Central memory CD8-positive, alpha-beta T cell (primary cell): ENCODE measurements around the gene ACYP1.

ENCODE experiments used
- ATAC-seq: fragments of 150-1000 bp; cut with Tn5 transposase; replicated peaks from 2 replicates; pipeline ENCODE4 v1.10.0; 2022; ENCODE audit warnings: mild to moderate bottlenecking, moderate FRiP score, moderate number of reproducible peaks; ENCODE audit not compliant: poor library complexity, severe bottlenecking; ENCODE audit errors: extremely low read depth
- DNase-seq, 2 donors: peaks; one replicate each; pipeline ENCODE4 v3.0.0; 2021; ENCODE audit warnings: low spot score in 2 of 2
- H3K27ac Mint-ChIP-seq: one replicate; pipeline ENCODE4 v1.8.0; 2022; ENCODE audit warnings: low read depth, mild to moderate bottlenecking, moderate library complexity, mixed read lengths
- H3K27me3 Mint-ChIP-seq: one replicate; pipeline ENCODE4 v1.8.0; 2022; ENCODE audit warnings: mixed read lengths
- H3K36me3 Mint-ChIP-seq: one replicate; pipeline ENCODE4 v1.8.0; 2022; ENCODE audit warnings: mild to moderate bottlenecking, moderate library complexity, mixed read lengths; ENCODE audit not compliant: insufficient read depth
- H3K4me1 Mint-ChIP-seq: one replicate; pipeline ENCODE4 v1.8.0; 2022; ENCODE audit warnings: mixed read lengths
- H3K4me3 Mint-ChIP-seq: one replicate; pipeline ENCODE4 v1.8.0; 2022; ENCODE audit warnings: mild to moderate bottlenecking, moderate library complexity, mixed read lengths
- H3K9me3 Mint-ChIP-seq: one replicate; pipeline ENCODE4 v1.8.0; 2022; ENCODE audit warnings: mixed read lengths

Gene ACYP1

DNA sequence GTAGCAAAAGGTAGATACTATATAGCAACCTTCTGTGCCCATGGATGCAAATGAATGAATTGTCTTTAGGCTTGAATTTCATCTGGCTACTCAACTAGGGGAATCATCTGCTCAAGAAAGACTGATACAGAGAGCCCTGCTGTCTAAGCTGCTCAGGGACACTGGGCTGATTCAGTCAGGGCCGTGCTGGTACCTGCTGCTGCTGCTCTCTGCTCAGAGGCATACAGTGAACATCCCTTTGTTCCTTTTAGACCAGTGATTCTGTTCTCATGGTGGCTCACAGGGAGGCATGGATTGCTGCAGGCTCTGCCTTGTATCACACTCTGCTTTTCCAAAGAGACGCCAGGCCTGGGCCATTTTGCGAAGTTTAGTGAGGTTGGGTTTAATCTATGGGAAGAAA, 47.0 kb downstream of the ACYP1 start:
- Mint-ChIP-seq H3K9me3 (no peaks in the 10 kb centered on the region), H3K36me3 (peaks cover 31% of the 10 kb centered on the region), H3K4me1 (peaks cover 6% of the 10 kb centered on the region), H3K27me3 (no peaks in the 10 kb centered on the region), H3K27ac (peak overlapping the region; percentile 22), H3K4me3 (no peak overlapping the region)
- no peak for DNase-seq
- no peak for ATAC-seq

DNA sequence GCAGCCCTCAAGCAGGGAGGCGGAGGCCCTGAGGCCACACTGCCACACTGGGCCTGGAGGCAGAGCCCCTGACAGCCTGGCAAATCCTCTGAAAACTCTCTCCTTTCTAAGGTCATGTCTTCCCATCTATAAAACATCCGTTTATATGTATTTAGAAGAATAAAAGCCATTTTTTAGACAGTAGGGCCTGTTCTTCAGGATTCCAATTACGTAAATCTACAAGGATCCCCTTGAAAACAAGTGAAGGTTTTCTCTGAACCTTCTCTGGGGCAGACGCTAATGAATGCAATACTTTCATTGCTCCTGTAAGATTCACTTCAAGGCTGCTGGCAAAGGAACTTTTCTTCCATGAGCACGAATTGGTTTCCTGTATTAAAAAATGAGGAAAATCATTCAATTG, 48.3 kb downstream of the ACYP1 start:
- H3K27ac Mint-ChIP-seq: no peak overlapping the region
- ATAC-seq (no peak), DNase-seq (no peak)
- H3K36me3 Mint-ChIP-seq: peaks cover 29% of the 10 kb centered on the region
- peaks cover 6% of the 10 kb centered on the region for H3K4me1 Mint-ChIP-seq
- H3K4me3 Mint-ChIP-seq: no peak overlapping the region
- no peaks in the 10 kb centered on the region for H3K9me3 Mint-ChIP-seq
- H3K27me3 Mint-ChIP-seq: no peaks in the 10 kb centered on the region

DNA sequence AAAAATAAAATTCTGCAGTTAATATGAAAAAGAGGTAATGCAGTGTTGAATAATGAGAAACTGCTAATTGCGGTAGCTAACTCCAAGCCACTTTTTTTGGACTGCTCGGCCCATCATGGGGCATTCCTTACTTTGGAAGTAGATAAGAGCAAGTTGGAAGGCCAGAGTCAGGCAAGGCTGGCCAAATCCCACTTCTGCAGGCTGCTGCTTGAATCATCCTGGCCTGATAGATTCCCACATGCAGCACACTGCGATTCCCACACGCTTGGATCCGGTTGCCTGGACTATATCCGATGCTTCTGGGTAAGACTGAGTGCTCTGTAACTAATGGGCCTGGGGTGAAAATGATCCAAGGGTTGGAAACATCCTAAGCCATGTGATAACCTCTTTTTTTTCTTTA, 50.5 kb downstream of the ACYP1 start:
- ATAC-seq (no peak), DNase-seq (no peak)
- Mint-ChIP-seq H3K4me3 (no peak overlapping the region), H3K4me1 (peaks cover 21% of the 10 kb centered on the region), H3K27me3 (no peaks in the 10 kb centered on the region), H3K9me3 (no peaks in the 10 kb centered on the region), H3K27ac (no peak overlapping the region), H3K36me3 (peaks cover 34% of the 10 kb centered on the region)

DNA sequence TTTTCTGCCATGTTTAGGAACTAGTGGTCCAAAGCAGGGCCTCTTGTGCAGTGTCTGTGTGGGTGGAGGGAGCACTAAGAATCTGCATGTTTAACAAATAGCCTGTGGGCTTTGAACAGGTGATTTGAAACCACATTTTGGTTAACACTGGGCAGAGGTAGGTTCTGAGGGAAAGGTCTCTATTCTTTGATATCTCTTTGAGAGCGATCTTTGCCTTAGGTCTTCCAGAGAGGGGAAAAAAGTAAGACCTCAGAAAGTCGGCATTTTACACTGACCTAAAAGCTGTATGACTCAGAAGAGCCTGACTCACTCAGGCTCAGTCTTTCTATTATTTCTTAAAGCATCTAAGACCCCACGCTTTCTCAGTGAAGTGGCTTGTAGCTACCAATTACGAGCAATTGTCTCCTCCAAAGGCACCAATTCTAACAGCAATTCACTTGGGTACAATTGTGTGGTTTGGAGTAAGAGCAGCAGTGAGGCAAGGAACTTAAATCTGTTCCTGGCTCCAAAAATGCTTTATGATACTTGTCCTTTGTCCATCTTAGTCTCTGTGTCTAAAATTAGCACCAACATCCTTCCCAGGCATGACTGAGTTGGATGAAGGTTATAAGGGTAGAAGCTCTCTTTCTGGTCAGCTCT, 52.3 kb downstream of the ACYP1 start:
- Mint-ChIP-seq H3K36me3 (peaks cover 37% of the 10 kb centered on the region), H3K4me3 (no peak overlapping the region), H3K27me3 (no peaks in the 10 kb centered on the region), H3K4me1 (peaks cover 30% of the 10 kb centered on the region), H3K27ac (peak overlapping the region; percentile 57), H3K9me3 (no peaks in the 10 kb centered on the region)
- ATAC-seq (no peak), DNase-seq (no peak)

DNA sequence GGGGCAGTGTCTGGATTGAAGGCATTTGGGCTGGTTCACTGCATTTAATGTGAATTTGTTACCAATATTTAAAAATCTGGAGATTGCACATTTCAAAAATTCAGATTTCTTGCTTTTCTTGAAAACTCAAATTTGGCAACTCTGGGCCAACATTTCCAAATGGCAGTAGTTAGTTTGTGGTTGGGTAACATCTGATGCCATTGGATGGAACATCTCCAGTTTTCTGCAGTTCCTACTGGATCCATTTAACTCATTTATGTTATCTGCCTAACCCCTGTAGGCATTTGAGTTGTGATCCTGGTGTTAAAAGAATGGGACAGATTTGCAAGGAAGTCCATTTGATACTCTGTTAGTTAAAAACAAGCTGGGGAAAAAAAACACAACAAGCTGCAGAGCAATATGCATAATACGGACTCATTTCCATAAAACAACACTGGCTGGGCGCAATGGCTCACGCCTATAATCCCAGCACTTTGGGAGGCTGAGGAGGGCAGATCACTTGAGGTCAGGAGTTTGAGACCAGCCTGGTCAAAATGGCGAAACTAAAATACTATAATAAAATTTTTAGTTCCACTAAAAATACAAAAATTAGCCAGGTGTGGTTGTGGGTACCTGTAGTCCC, 53.2 kb downstream of the ACYP1 start:
- H3K4me1 Mint-ChIP-seq: peaks cover 34% of the 10 kb centered on the region
- peak overlapping the region; percentile 57 for H3K27ac Mint-ChIP-seq
- H3K4me3 Mint-ChIP-seq: no peak overlapping the region
- no peak for ATAC-seq
- no peaks in the 10 kb centered on the region for H3K27me3 Mint-ChIP-seq
- H3K36me3 Mint-ChIP-seq: peaks cover 41% of the 10 kb centered on the region
- H3K9me3 Mint-ChIP-seq: no peaks in the 10 kb centered on the region
- no peak for DNase-seq

DNA sequence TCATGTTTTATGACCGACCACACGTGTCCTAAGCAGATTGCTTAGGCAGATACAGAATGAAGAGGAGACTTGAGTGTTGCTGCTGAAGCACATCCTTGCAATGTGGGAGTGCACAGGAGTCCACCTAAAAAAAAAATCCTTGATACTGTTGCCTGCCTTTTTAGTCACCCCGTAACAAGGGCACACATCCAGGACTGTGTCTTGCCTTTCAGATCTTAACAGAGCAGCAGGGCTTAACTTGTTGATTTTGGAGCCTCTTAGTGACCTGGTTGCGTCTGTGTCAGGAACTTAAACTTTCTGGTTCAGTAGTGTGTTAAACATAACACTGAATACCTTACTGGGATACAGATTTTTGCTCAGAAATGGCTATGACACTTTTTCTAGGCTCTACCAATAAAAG, 54.6 kb downstream of the ACYP1 start:
- ATAC-seq: no peak
- DNase-seq: no peak
- Mint-ChIP-seq H3K9me3 (no peaks in the 10 kb centered on the region), H3K4me1 (peaks cover 43% of the 10 kb centered on the region), H3K36me3 (peaks cover 51% of the 10 kb centered on the region), H3K27ac (no peak overlapping the region), H3K27me3 (no peaks in the 10 kb centered on the region), H3K4me3 (no peak overlapping the region)

DNA sequence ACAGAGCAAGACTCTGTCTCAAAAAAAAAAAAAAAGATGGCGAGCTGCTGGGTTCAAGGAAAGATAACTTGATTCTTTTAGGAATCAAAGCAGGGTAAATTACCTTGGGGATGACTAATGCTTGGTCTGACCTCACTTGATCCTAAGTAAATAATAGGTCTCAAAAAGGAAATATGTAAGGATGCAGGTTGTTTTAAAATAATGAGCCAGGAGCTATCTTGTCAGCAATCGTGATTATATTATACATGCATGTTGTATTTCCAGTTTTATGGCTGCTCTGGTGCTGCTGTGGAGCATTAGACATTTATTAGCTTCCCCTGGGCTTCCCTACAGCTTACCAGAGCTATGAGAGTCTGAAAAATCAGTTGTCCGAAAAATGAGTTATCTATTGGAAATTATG, 58.5 kb downstream of the ACYP1 start:
- H3K9me3 Mint-ChIP-seq: no peaks in the 10 kb centered on the region
- DNase-seq: no peak
- no peaks in the 10 kb centered on the region for H3K27me3 Mint-ChIP-seq
- H3K4me1 Mint-ChIP-seq: peaks cover 61% of the 10 kb centered on the region
- peaks cover 56% of the 10 kb centered on the region for H3K36me3 Mint-ChIP-seq
- ATAC-seq: no peak
- no peak overlapping the region for H3K27ac Mint-ChIP-seq
- H3K4me3 Mint-ChIP-seq: no peak overlapping the region

DNA sequence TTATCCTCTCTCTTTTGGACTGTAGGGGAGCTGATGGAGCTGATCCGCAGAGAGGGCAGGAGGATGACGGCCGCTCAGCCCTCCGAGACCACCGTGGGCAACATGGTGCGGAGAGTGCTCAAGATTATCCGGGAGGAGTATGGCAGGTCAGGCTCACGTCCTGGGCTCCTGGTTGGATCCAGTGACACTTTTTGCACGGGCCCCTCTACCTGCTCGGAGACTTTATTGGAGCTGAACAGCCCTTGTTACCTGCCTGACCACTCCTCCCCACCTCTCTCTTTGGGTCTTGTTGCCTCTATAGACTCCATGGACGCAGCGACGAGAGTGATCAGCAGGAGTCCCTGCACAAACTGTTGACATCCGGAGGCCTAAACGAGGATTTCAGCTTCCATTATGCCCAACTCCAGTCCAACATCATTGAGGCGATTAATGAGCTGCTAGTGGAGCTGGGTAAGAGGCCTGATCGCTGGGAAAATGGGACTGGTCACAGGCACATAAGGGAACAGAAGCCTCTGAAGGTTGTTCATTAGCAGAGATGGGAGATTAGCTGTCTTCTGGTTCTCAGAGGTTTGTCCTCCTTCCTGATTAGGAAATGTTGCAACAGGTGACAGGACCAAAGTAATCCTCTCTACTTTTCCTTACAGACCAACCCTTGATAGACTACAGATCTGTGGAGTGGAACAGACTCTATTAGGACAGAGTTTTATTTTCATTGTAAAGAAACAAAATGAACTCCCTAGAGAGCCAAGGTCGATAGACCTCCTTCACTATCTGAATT, 60.4 kb downstream of the ACYP1 start:
- ATAC-seq (no peak), DNase-seq (no peak)
- no peaks in the 10 kb centered on the region for H3K9me3 Mint-ChIP-seq
- peaks cover 49% of the 10 kb centered on the region for H3K4me1 Mint-ChIP-seq
- H3K4me3 Mint-ChIP-seq: peak overlapping the region; percentile 97
- no peaks in the 10 kb centered on the region for H3K27me3 Mint-ChIP-seq
- H3K27ac Mint-ChIP-seq: peak overlapping the region; percentile 97
- H3K36me3 Mint-ChIP-seq: peaks cover 46% of the 10 kb centered on the region
